ENCODE measurements around the gene CEP104. TPM values are rescaled to one million over a fixed set of nuclear protein-coding genes. Genes with fewer than 3 reads are reported as not detected.

The CEP104 gene
- total RNA-seq, 1 experiment from 2014 or later, result 44.1 TPM

GRCh38 chr1:3892748-3893147, 35.7 kb upstream of the CEP104 start:
- Histone ChIP-seq H4K20me1 (ENCODE audit: insufficient read depth) (no peaks in the 10 kb centered on the region), H3K4me1 (ENCODE audit: control insufficient read depth in 1 of 2, insufficient read depth in 2 of 2, low read length in 2 of 2) (no peaks in the 10 kb centered on the region), H3K27ac (ENCODE audit: low read depth, low read length) (no peak overlapping the region), H3K9me3 (ENCODE audit: control insufficient read depth in 1 of 2, insufficient read depth in 1 of 2, low read depth in 1 of 2, low read length in 2 of 2) (no peaks in the 10 kb centered on the region), H2AFZ (ENCODE audit: low read depth, low read length, poor library complexity, severe bottlenecking) (no peak overlapping the region), H3K36me3 (ENCODE audit: control insufficient read depth in 1 of 2, insufficient read depth in 2 of 2, low read length in 2 of 2) (peaks cover 14 to 20% of the 10 kb centered on the region in 2 experiments; a peak in 3 of 4 replicates), H3K4me3 (replicated peaks in 1 of 2; ENCODE audit: low read depth in 1 of 2, low read length in 2 of 2) (no peak overlapping the region), H3K9ac (ENCODE audit: low read length) (no peak overlapping the region), H3K79me2 (ENCODE audit: insufficient read depth, low read length) (peaks cover 58% of the 10 kb centered on the region), H3K27me3 (ENCODE audit: insufficient read depth, low read length) (no peaks in the 10 kb centered on the region), H3K9me2 (ENCODE audit: insufficient read depth) (no peaks in the 10 kb centered on the region), H3K4me2 (ENCODE audit: low read length) (no peak overlapping the region)
- intact Hi-C loops (cut with micrococcal nuclease), result no loop called here
- RAD21 ChIA-PET (ENCODE audit: low non-redundant PET in 1 of 2, low total read pairs in 2 of 2, uncharacterized antibody in 2 of 2, unreplicated experiment in 2 of 2), result no interaction called here
- CTCF ChIA-PET, result no interaction called here
- POLR2A ChIA-PET, result no interaction called here
- ATAC-seq (no peak), DNase-seq (ENCODE audit: low read depth, low spot score) (no peak)
- TF ChIP-seq SIN3A (IDR thresholded peaks at IDR 0.05; ENCODE audit: low read depth) (no peak), CBX3 (IDR thresholded peaks at IDR 0.05; ENCODE audit: low read depth) (no peak), SRF (IDR thresholded peaks at IDR 0.05; ENCODE audit: low read depth) (no peak), RAD21 (IDR thresholded peaks at IDR 0.05; ENCODE audit: low read depth) (no peak), CTCF (IDR thresholded peaks at IDR 0.05 in 2 of 3, conservative IDR thresholded peaks at IDR 0.05 in 1 of 3; ENCODE audit: borderline replicate concordance in 1 of 3, insufficient read depth in 1 of 3, low read depth in 2 of 3, low read length in 2 of 3) (no peak), POLR2AphosphoS5 (IDR thresholded peaks at IDR 0.05; ENCODE audit: low read depth, low read length) (no peak), SP1 (IDR thresholded peaks at IDR 0.05; ENCODE audit: low read depth) (no peak), ZBTB33 (IDR thresholded peaks at IDR 0.05; ENCODE audit: extremely low read depth, insufficient replicate concordance, low read length) (no peak), POLR2A (IDR thresholded peaks at IDR 0.05; ENCODE audit: borderline replicate concordance, extremely low read depth, insufficient read depth, insufficient read length) (no peak)
- BruUV-seq (replicated peaks), result no TSS peak

All from HCT116 (cell line).